Liver (tissue), 9 donors: ENCODE results near the gene UBXN7. TPM values are rescaled to one million over a fixed set of nuclear protein-coding genes. Genes with fewer than 3 reads are reported as not detected.

Source experiments
- DNase-seq: peaks from one replicate; pipeline ENCODE4 v3.0.0-alpha.2; 2017; ENCODE audit warnings: low spot score
- H3K27ac ChIP-seq, 2 donors: one replicate each; pipeline ENCODE4 v1.7.0; 2013; ENCODE audit warnings: inconsistent platforms in 2 of 2, low read length in 2 of 2, control low read depth in 1 of 2, low read depth in 1 of 2, mild to moderate bottlenecking in 1 of 2
- H3K27me3 ChIP-seq, 4 donors: one replicate each; pipeline versions ENCODE4 v1.6.1 to v1.7.0; 2013; ENCODE audit warnings: low read length in 3 of 4, inconsistent platforms in 1 of 4, mild to moderate bottlenecking in 1 of 4, moderate library complexity in 1 of 4; ENCODE audit not compliant: control insufficient read depth in 4 of 4, insufficient read depth in 4 of 4
- H3K36me3 ChIP-seq, 4 donors: one replicate each; pipeline versions ENCODE4 v1.6.1 to v1.7.0; 2013; ENCODE audit warnings: low read length in 3 of 4, mild to moderate bottlenecking in 3 of 4, low read depth in 1 of 4, moderate library complexity in 1 of 4; ENCODE audit not compliant: control insufficient read depth in 4 of 4, insufficient read depth in 3 of 4
- H3K4me1 ChIP-seq, 4 donors: one replicate each; pipeline versions ENCODE4 v1.6.1 to v1.7.0; 2013; ENCODE audit warnings: low read length in 3 of 4, mild to moderate bottlenecking in 3 of 4, moderate library complexity in 1 of 4; ENCODE audit not compliant: control insufficient read depth in 4 of 4, insufficient read depth in 4 of 4
- H3K4me3 ChIP-seq, 3 donors: one replicate each; pipeline versions ENCODE4 v1.6.1 to v1.7.0; 2013; ENCODE audit warnings: low read length in 3 of 3, control low read depth in 1 of 3, low read depth in 1 of 3, mild to moderate bottlenecking in 1 of 3
- H3K9ac ChIP-seq, 2 donors: one replicate each; pipeline ENCODE4 v1.7.0; 2013; ENCODE audit warnings: low read length in 2 of 2, mild to moderate bottlenecking in 2 of 2, moderate library complexity in 2 of 2, control low read depth in 1 of 2, low read depth in 1 of 2
- H3K9me3 ChIP-seq, 4 donors: one replicate each; pipeline versions ENCODE4 v1.6.1 to v1.7.0; 2013; ENCODE audit warnings: low read length in 3 of 4; ENCODE audit not compliant: control insufficient read depth in 4 of 4
- ATF3 ChIP-seq: IDR thresholded peaks from 2 replicates; pipeline ENCODE4 v1.6.1; 2016; ENCODE audit warnings: antibody characterized with exemption
- CTCF ChIP-seq: fragments of 150-350 bp; IDR thresholded peaks from 2 replicates; pipeline ENCODE4 v1.5.1; 2017; ENCODE audit warnings: improper control_type of control experiment, low read depth, low read length; ENCODE audit not compliant: missing input control
- EGR1 ChIP-seq, 2 donors: IDR thresholded peaks; 2 replicates each; pipeline ENCODE4 v1.6.1; 2016 to 2018; ENCODE audit warnings: antibody characterized with exemption in 2 of 2, low read depth in 2 of 2
- FOXA1 ChIP-seq: IDR thresholded peaks from 2 replicates; pipeline ENCODE4 v1.6.1; 2016; ENCODE audit warnings: antibody characterized with exemption
- FOXA2 ChIP-seq: IDR thresholded peaks from 2 replicates; pipeline ENCODE4 v1.6.1; 2016; ENCODE audit warnings: antibody characterized with exemption
- GABPA ChIP-seq, 2 donors: IDR thresholded peaks in 1 of 2; conservative IDR thresholded peaks in 1 of 2; 2 replicates each; pipeline ENCODE4 v1.6.1; 2016; ENCODE audit warnings: antibody characterized with exemption in 2 of 2, mild to moderate bottlenecking in 1 of 2, moderate library complexity in 1 of 2
- HNF4A ChIP-seq, 2 donors: conservative IDR thresholded peaks; 2 replicates each; pipeline ENCODE4 v1.6.1; 2016; ENCODE audit warnings: antibody characterized with exemption in 2 of 2, mild to moderate bottlenecking in 2 of 2
- HNF4G ChIP-seq: IDR thresholded peaks from 2 replicates; pipeline ENCODE4 v1.6.1; 2016; ENCODE audit warnings: antibody characterized with exemption
- JUND ChIP-seq, 2 donors: IDR thresholded peaks; 2 replicates each; pipeline ENCODE4 v1.6.1; 2016; ENCODE audit warnings: antibody characterized with exemption in 2 of 2
- MAX ChIP-seq: IDR thresholded peaks from 2 replicates; pipeline ENCODE4 v1.6.1; 2016; ENCODE audit warnings: antibody characterized with exemption
- NR2F2 ChIP-seq: IDR thresholded peaks from 2 replicates; pipeline ENCODE4 v1.6.1; 2016; ENCODE audit warnings: antibody characterized with exemption
- RAD21 ChIP-seq, 2 donors: IDR thresholded peaks; 2 replicates each; pipeline ENCODE4 v1.6.1; 2016; ENCODE audit warnings: antibody characterized with exemption in 2 of 2, mild to moderate bottlenecking in 2 of 2
- REST ChIP-seq: IDR thresholded peaks from 2 replicates; pipeline ENCODE4 v1.6.1; 2016; ENCODE audit warnings: antibody characterized with exemption, mild to moderate bottlenecking
- RXRA ChIP-seq, 2 donors: IDR thresholded peaks; 2 replicates each; pipeline ENCODE4 v1.6.1; 2017 to 2018; ENCODE audit warnings: antibody characterized with exemption in 2 of 2, mild to moderate bottlenecking in 1 of 2
- SP1 ChIP-seq: IDR thresholded peaks from 2 replicates; pipeline ENCODE4 v1.6.1; 2018; ENCODE audit warnings: antibody characterized with exemption, mild to moderate bottlenecking
- TAF1 ChIP-seq: conservative IDR thresholded peaks from 2 replicates; pipeline ENCODE4 v1.6.1; 2016; ENCODE audit warnings: antibody characterized with exemption, mild to moderate bottlenecking
- YY1 ChIP-seq: IDR thresholded peaks from 2 replicates; pipeline ENCODE4 v1.6.1; 2016; ENCODE audit warnings: antibody characterized with exemption, mild to moderate bottlenecking
- ZBTB33 ChIP-seq: IDR thresholded peaks from 2 replicates; pipeline ENCODE4 v1.6.1; 2016; ENCODE audit warnings: antibody characterized with exemption
- WGBS: extraction: QIAGEN DNeasy Blood & Tissue Kit; methylation state at CpG from one replicate; pipeline ENCODE4 v1.1.7; 2013; 5-methylcytosine and 5-hydroxymethylcytosine counted together
- polyA plus RNA-seq, 2 donors: library from polyadenylated mRNA; stranded (reverse) in 1 of 2; unstranded in 1 of 2; fragments of 200-250 nt in 1 of 2; fragments of >200 nt in 1 of 2; fragmentation: Nextera tagmentation in 1 of 2; extraction: Ambion mirVana in 1 of 2; gene quantifications; one replicate each; pipeline versions ENCODE4 v1.2.1 to v1.2.3, GENCODE V29; 2013 to 2015
- total RNA-seq, 2 donors: library from RNA; depleted of rRNA; stranded (reverse); fragments of >200 nt; gene quantifications; one replicate each; pipeline ENCODE4 v1.2.3, GENCODE V29; 2014
- donor health status: healthy.
- donor health status: healthy.
- donor health status: healthy.
- donor health status: healthy.
- donor health status: healthy.

Gene UBXN7
- total and polyA plus RNA-seq, 4 donors, result 2.9 to 15.5 (median 7.7) TPM

- TF ChIP-seq MAX (no peak), ATF3 (no peak), NR2F2 (no peak), RXRA (IDR thresholded peaks at IDR 0.05) (no peak), SP1 (no peak), FOXA2 (no peak), HNF4G (no peak)
These were observed 22.8 kb downstream of the UBXN7 start (continued) for GRCh38 chr3:196409409-196409808.

GRCh38 chr3:196408565-196409300 lies 23.5 kb downstream of the UBXN7 start:
- no peaks in the 10 kb centered on the region for H3K27me3 ChIP-seq
- no peak overlapping the region for H3K4me3 ChIP-seq
- H3K4me1 ChIP-seq, result no peaks in the 10 kb centered on the region
- no peak for TF ChIP-seq NR2F2
- no peak for TF ChIP-seq HNF4G
- TF ChIP-seq ATF3, result no peak
- TF ChIP-seq EGR1 (IDR thresholded peaks at IDR 0.05; ENCODE audit: low read depth in 2 of 2), result no peak
- TF ChIP-seq FOXA2, result no peak
- TF ChIP-seq REST, result no peak
- no peak for TF ChIP-seq GABPA (IDR thresholded peaks at IDR 0.05 in 1 of 2, conservative IDR thresholded peaks at IDR 0.05 in 1 of 2)
- TF ChIP-seq FOXA1, result no peak
- TF ChIP-seq HNF4A (conservative IDR thresholded peaks at IDR 0.05), result no peak
- no peak for TF ChIP-seq ZBTB33
- no peak for TF ChIP-seq CTCF
- no peak for TF ChIP-seq RAD21 (IDR thresholded peaks at IDR 0.05)
- TF ChIP-seq SP1, result no peak
- TF ChIP-seq TAF1, result no peak
- no peak for TF ChIP-seq RXRA (IDR thresholded peaks at IDR 0.05)
- no peak for TF ChIP-seq MAX
- no peak for TF ChIP-seq JUND (IDR thresholded peaks at IDR 0.05)
- no peak for TF ChIP-seq YY1
- H3K9me3 ChIP-seq, result no peaks in the 10 kb centered on the region
- H3K9ac ChIP-seq, result no peak overlapping the region
- H3K27ac ChIP-seq, result no peak overlapping the region
- H3K36me3 ChIP-seq, result peaks cover 0 to 5% (median 2%) of the 10 kb centered on the region in 4 donors
- WGBS, result 97% methylated on average over 4 of the region's 4 CpGs
- DNase-seq, result no peak
